Measurements from ENCODE around the gene ATP1A3. TPM values are rescaled to one million over a fixed set of nuclear protein-coding genes. Genes with fewer than 3 reads are reported as not detected.

ATP1A3 gene
- total and polyA plus RNA-seq, 3 experiments from 2014 or later, result 1.9 to 8.2 (median 4.1) TPM

DNA sequence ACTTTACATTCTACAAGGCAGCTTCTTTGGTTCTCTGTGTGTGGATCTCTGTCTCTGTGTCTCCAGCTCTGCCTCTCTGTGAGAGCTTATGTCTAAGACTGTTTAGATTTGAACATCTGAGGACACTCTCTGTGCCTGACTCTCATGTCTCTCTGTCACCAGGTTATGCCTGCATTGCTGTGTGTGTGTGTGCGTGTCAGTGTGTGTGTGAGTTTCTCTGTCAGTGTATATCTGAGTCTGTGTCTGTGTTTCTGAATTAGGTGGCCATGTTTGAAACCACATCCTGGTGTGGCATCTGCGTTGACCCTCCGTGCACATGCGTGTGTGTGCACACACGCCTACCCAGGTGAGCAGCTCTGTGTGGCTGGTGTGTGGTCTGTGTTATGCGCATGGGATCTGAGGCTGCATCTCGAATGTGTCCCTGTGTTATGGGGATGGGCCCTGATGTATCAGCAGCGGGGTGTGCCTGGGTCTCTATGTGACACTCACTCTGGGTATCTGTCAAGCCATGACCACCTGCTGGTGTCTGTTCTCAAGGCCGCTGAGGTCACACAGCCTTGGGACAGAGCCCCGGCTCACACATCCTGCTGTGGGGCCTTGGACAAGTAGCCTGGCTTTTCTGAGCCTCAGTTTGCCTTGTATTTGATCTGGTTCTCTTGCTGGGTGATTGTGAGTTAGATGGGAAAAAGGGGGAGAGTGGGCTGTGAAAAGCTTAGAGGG is 6.7 kb downstream of the ATP1A3 start:
- no peaks in the 10 kb centered on the region for H3K4me1 ChIP-seq (ENCODE audit: insufficient read depth, low read length)
- H3K4me3 Mint-ChIP-seq, result no peak overlapping the region
- H3K4me3 ChIP-seq (ENCODE audit: low read length), result no peak overlapping the region
- peaks cover 6 to 22% (median 6%) of the 10 kb centered on the region in 3 donors for H3K36me3 Mint-ChIP-seq
- H3K36me3 ChIP-seq (ENCODE audit: insufficient read depth, low read length), result no peaks in the 10 kb centered on the region
- no peak overlapping the region for H3K27ac ChIP-seq (ENCODE audit: low read depth, low read length)
- H3K4me1 Mint-ChIP-seq, result peaks cover 0 to under 1% (median 0%) of the 10 kb centered on the region in 3 donors
- H3K27me3 Mint-ChIP-seq, result no peaks in the 10 kb centered on the region
- H3K27me3 ChIP-seq (ENCODE audit: insufficient read depth, low read length, poor library complexity, severe bottlenecking), result no peaks in the 10 kb centered on the region
- H3K9me3 Mint-ChIP-seq, result no peaks in the 10 kb centered on the region
- CTCF ChIA-PET, result interaction anchor here (0.7 kb wide), 1 partner anchor 140 kb away, joined by 4 read pairs; no protein-coding TSS in a partner anchor
- no peaks in the 10 kb centered on the region for H3K9me3 ChIP-seq (ENCODE audit: low read length)
- POLR2A ChIA-PET, result no interaction called here
- DNase-seq, result no peak
- H3K27ac Mint-ChIP-seq, result peak overlapping the region in 2 of 8 donors; percentile 11 to 51

DNA sequence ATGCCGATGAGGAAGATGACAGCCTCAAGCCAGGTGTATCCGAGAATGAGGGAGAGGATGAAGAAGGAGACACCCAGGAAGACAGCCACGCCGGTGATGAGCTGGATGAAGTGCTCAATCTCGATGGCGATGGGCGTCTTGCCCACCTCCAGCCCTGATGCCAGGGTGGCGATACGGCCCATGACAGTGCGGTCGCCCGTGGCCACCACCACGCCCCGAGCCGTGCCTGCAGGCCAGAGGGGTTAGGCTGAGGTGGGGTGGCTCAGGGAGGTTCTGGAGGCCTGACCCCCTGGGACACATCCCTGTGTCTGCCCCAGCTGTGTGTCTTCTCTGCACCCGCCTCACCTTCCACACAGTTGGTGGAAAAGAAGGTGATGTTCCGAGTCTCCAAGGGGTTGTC is 9.1 kb downstream of the ATP1A3 start:
- Mint-ChIP-seq H3K36me3 (peaks cover 6 to 33% (median 10%) of the 10 kb centered on the region in 3 donors), H3K27ac (no peak overlapping the region), H3K27me3 (no peaks in the 10 kb centered on the region), H3K4me1 (no peaks in the 10 kb centered on the region), H3K4me3 (no peak overlapping the region), H3K9me3 (no peaks in the 10 kb centered on the region)
- DNase-seq, result no peak
- Histone ChIP-seq H3K36me3 (ENCODE audit: insufficient read depth, low read length) (no peaks in the 10 kb centered on the region), H3K4me3 (ENCODE audit: low read length) (no peak overlapping the region), H3K27ac (ENCODE audit: low read depth, low read length) (no peak overlapping the region), H3K4me1 (ENCODE audit: insufficient read depth, low read length) (no peaks in the 10 kb centered on the region), H3K27me3 (ENCODE audit: insufficient read depth, low read length, poor library complexity, severe bottlenecking) (no peaks in the 10 kb centered on the region), H3K9me3 (ENCODE audit: low read length) (no peaks in the 10 kb centered on the region)
- CTCF ChIA-PET, result no interaction called here
- POLR2A ChIA-PET, result no interaction called here

DNA sequence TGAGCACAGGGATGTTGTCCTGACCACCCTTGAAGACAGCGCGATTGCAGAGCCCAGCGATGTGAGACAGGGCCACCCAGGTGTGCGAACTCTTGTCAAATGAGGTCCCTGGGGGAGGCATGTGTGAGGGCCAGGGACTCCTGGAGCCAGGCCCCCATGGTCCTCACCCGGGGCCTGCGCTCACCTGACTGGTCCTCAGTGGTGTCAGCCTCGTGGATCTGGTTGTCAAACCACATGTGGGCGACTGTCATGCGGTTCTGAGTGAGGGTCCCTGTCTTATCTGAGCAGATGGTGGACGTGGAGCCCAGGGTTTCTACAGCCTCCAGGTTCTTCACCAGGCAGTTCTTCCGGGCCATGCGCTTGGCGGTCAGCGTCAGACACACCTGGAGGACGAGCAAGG is 12.3 kb downstream of the ATP1A3 start:
- H3K27ac ChIP-seq (ENCODE audit: low read depth, low read length), result no peak overlapping the region
- H3K9me3 ChIP-seq (ENCODE audit: low read length), result no peaks in the 10 kb centered on the region
- H3K4me3 ChIP-seq (ENCODE audit: low read length), result no peak overlapping the region
- no peaks in the 10 kb centered on the region for H3K27me3 Mint-ChIP-seq
- ChIA-PET POLR2A (no interaction called here), CTCF (no interaction called here)
- H3K9me3 Mint-ChIP-seq, result no peaks in the 10 kb centered on the region
- H3K36me3 ChIP-seq (ENCODE audit: insufficient read depth, low read length), result no peaks in the 10 kb centered on the region
- no peaks in the 10 kb centered on the region for H3K27me3 ChIP-seq (ENCODE audit: insufficient read depth, low read length, poor library complexity, severe bottlenecking)
- no peaks in the 10 kb centered on the region for H3K4me1 ChIP-seq (ENCODE audit: insufficient read depth, low read length)
- H3K4me1 Mint-ChIP-seq, result no peaks in the 10 kb centered on the region
- H3K27ac Mint-ChIP-seq, result no peak overlapping the region
- H3K36me3 Mint-ChIP-seq, result peaks cover 0 to 32% (median 9%) of the 10 kb centered on the region in 3 donors
- H3K4me3 Mint-ChIP-seq, result no peak overlapping the region
- no peak for DNase-seq

DNA sequence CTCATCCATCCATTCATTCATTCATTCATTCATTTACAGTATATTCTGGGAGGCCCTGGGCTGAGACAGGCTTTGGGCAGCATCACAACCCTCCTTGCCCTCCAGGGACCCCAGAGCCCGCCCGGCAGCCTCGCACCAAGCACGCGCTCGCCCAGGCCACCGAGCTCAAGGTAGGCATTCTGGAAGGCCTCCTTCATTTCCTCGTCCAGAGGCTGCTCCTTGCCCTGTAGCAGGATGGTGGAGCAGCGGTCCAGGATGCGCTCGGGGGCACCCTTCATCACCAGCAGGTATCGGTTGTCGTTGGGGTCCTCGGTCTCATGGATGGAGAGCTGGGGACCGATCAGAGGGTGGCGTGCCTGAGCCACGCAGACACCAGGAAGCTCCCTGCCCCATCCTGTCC is 15.6 kb downstream of the ATP1A3 start:
- no peak overlapping the region for H3K27ac Mint-ChIP-seq
- no peak overlapping the region for H3K4me3 Mint-ChIP-seq
- Histone ChIP-seq H3K9me3 (ENCODE audit: low read length) (no peaks in the 10 kb centered on the region), H3K27ac (ENCODE audit: low read depth, low read length) (no peak overlapping the region), H3K4me3 (ENCODE audit: low read length) (no peak overlapping the region), H3K27me3 (ENCODE audit: insufficient read depth, low read length, poor library complexity, severe bottlenecking) (no peaks in the 10 kb centered on the region), H3K36me3 (ENCODE audit: insufficient read depth, low read length) (no peaks in the 10 kb centered on the region), H3K4me1 (ENCODE audit: insufficient read depth, low read length) (no peaks in the 10 kb centered on the region)
- H3K9me3 Mint-ChIP-seq, result no peaks in the 10 kb centered on the region
- ChIA-PET CTCF (interaction anchor here (1.2 kb wide), 1 partner anchor 20 kb away, joined by 3 read pairs; the partner anchor contains the start of gene RABAC1), POLR2A (no interaction called here)
- no peaks in the 10 kb centered on the region for H3K27me3 Mint-ChIP-seq
- DNase-seq, result no peak
- H3K36me3 Mint-ChIP-seq, result peaks cover 0 to 22% (median 10%) of the 10 kb centered on the region in 3 donors
- no peaks in the 10 kb centered on the region for H3K4me1 Mint-ChIP-seq

- ChIA-PET CTCF (no interaction called here), POLR2A (no interaction called here)
- H3K36me3 ChIP-seq (ENCODE audit: insufficient read depth, low read length), result no peaks in the 10 kb centered on the region
- H3K4me1 Mint-ChIP-seq, result no peaks in the 10 kb centered on the region
- peaks cover 0 to 22% (median 10%) of the 10 kb centered on the region in 3 donors for H3K36me3 Mint-ChIP-seq
- no peaks in the 10 kb centered on the region for H3K9me3 ChIP-seq (ENCODE audit: low read length)
- no peaks in the 10 kb centered on the region for H3K27me3 ChIP-seq (ENCODE audit: insufficient read depth, low read length, poor library complexity, severe bottlenecking)
- no peak for DNase-seq
- no peaks in the 10 kb centered on the region for H3K9me3 Mint-ChIP-seq
- H3K4me3 Mint-ChIP-seq, result no peak overlapping the region
- no peak overlapping the region for H3K4me3 ChIP-seq (ENCODE audit: low read length)
- no peak overlapping the region for H3K27ac ChIP-seq (ENCODE audit: low read depth, low read length)
- no peak overlapping the region for H3K27ac Mint-ChIP-seq
- H3K4me1 ChIP-seq (ENCODE audit: insufficient read depth, low read length), result no peaks in the 10 kb centered on the region
- H3K27me3 Mint-ChIP-seq, result no peaks in the 10 kb centered on the region
Measured at GRCh38 chr19:41977916-41978315, 16.1 kb downstream of the ATP1A3 start.

GRCh38 chr19:41974652-41975051 is 19.4 kb downstream of the ATP1A3 start:
- no peak overlapping the region for H3K27ac ChIP-seq (ENCODE audit: low read depth, low read length)
- no peaks in the 10 kb centered on the region for H3K27me3 ChIP-seq (ENCODE audit: insufficient read depth, low read length, poor library complexity, severe bottlenecking)
- POLR2A ChIA-PET, result no interaction called here
- no peak for DNase-seq
- no peaks in the 10 kb centered on the region for H3K4me1 ChIP-seq (ENCODE audit: insufficient read depth, low read length)
- Mint-ChIP-seq H3K27me3 (no peaks in the 10 kb centered on the region), H3K4me1 (no peaks in the 10 kb centered on the region), H3K4me3 (no peak overlapping the region), H3K9me3 (peaks cover 0 to 2% (median 0%) of the 10 kb centered on the region in 5 donors), H3K27ac (no peak overlapping the region), H3K36me3 (peaks cover 0 to 17% (median 9%) of the 10 kb centered on the region in 3 donors)
- no peak overlapping the region for H3K4me3 ChIP-seq (ENCODE audit: low read length)
- H3K9me3 ChIP-seq (ENCODE audit: low read length), result no peaks in the 10 kb centered on the region
- H3K36me3 ChIP-seq (ENCODE audit: insufficient read depth, low read length), result no peaks in the 10 kb centered on the region
- CTCF ChIA-PET, result interaction anchor here (1.5 kb wide), 1 partner anchor 60 kb away, joined by 4 read pairs; no protein-coding TSS in a partner anchor

- H3K4me1 Mint-ChIP-seq, result no peaks in the 10 kb centered on the region
Measured at GRCh38 chr19:41971363-41971762, 22.7 kb downstream of the ATP1A3 start.

DNA sequence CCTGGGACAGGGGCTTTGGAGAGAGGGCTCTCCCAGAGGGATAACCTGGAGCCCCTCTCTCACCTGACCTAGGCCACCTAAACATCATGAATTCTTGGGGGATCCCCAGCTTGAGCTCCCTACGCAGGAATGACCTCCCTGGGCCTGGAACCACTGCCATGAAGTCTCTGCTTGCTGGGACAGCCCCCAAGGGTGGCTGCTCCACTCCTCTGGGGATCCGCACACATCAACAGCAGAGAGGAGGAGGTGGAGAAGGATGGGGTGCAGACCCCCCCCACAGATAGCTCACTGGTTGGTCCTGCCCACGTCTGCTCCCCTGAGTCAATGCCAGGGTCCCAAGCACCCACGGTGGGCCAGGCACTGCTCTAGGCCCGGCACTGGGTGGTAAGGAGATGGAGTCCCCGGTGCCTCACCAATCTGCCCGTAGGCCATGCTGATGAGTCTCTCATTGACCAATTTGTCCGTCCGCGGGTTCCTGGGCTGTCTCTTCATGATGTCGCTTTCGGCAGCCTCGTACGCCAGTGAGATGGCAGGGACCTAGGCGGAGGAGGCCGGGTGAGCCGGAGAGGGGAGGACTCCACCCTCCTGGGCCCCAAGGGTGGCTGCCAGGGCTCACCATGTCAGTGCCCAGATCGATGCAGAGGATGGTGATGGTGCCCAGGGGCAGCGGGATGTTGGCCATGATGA is 24.1 kb downstream of the ATP1A3 start:
- Mint-ChIP-seq H3K9me3 (peaks cover 0 to 2% (median 0%) of the 10 kb centered on the region in 5 donors), H3K36me3 (peaks cover 4 to 14% (median 8%) of the 10 kb centered on the region in 3 donors), H3K4me3 (no peak overlapping the region), H3K27me3 (no peaks in the 10 kb centered on the region), H3K27ac (no peak overlapping the region), H3K4me1 (peaks cover 0 to 2% (median 0%) of the 10 kb centered on the region in 3 donors)
- ChIA-PET POLR2A (no interaction called here), CTCF (no interaction called here)
- no peak overlapping the region for H3K27ac ChIP-seq (ENCODE audit: low read depth, low read length)
- H3K4me1 ChIP-seq (ENCODE audit: insufficient read depth, low read length), result no peaks in the 10 kb centered on the region
- no peaks in the 10 kb centered on the region for H3K36me3 ChIP-seq (ENCODE audit: insufficient read depth, low read length)
- H3K4me3 ChIP-seq (ENCODE audit: low read length), result no peak overlapping the region
- H3K27me3 ChIP-seq (ENCODE audit: insufficient read depth, low read length, poor library complexity, severe bottlenecking), result no peaks in the 10 kb centered on the region
- no peak for DNase-seq
- no peaks in the 10 kb centered on the region for H3K9me3 ChIP-seq (ENCODE audit: low read length)

More at GRCh38 chr19:41971363-41971762, 22.7 kb downstream of the ATP1A3 start:
- Histone ChIP-seq H3K4me1 (ENCODE audit: insufficient read depth, low read length) (no peaks in the 10 kb centered on the region), H3K4me3 (ENCODE audit: low read length) (no peak overlapping the region), H3K9me3 (ENCODE audit: low read length) (no peaks in the 10 kb centered on the region), H3K36me3 (ENCODE audit: insufficient read depth, low read length) (no peaks in the 10 kb centered on the region), H3K27ac (ENCODE audit: low read depth, low read length) (no peak overlapping the region), H3K27me3 (ENCODE audit: insufficient read depth, low read length, poor library complexity, severe bottlenecking) (no peaks in the 10 kb centered on the region)
- POLR2A ChIA-PET, result no interaction called here
- DNase-seq, result no peak
- Mint-ChIP-seq H3K9me3 (peaks cover 0 to 2% (median 0%) of the 10 kb centered on the region in 5 donors), H3K4me3 (no peak overlapping the region), H3K36me3 (peaks cover 4 to 15% (median 7%) of the 10 kb centered on the region in 3 donors), H3K27me3 (no peaks in the 10 kb centered on the region), H3K27ac (no peak overlapping the region)
- CTCF ChIA-PET, result no interaction called here

All from CD8-positive, alpha-beta memory T cell (primary cell).